Nephron progenitor cell (in vitro differentiated cells): Measurements from ENCODE around the gene UVRAG.
A peak's percentile ranks its signal among the peaks of the same experiment; 100 is the strongest.

Experiments used
- DNase-seq: peaks from one replicate; pipeline ENCODE4 v3.0.0; 2021
- H3K27ac Mint-ChIP-seq: 2 replicates; pipeline ENCODE4 v1.8.0; 2021; ENCODE audit warnings: mild to moderate bottlenecking, moderate library complexity, mixed read lengths
- H3K27me3 Mint-ChIP-seq: 2 replicates; pipeline ENCODE4 v1.8.0; 2021; ENCODE audit warnings: mild to moderate bottlenecking, low read depth, mixed read lengths; ENCODE audit not compliant: poor library complexity
- H3K36me3 Mint-ChIP-seq: 2 replicates; pipeline ENCODE4 v1.8.0; 2021; ENCODE audit warnings: low read depth, mixed read lengths
- H3K4me1 Mint-ChIP-seq: 2 replicates; pipeline ENCODE4 v1.8.0; 2021; ENCODE audit warnings: mixed read lengths
- H3K4me3 Mint-ChIP-seq: 2 replicates; pipeline ENCODE4 v1.8.0; 2021; ENCODE audit warnings: mild to moderate bottlenecking, moderate library complexity, mixed read lengths
- H3K9me3 Mint-ChIP-seq: 2 replicates; pipeline ENCODE4 v1.8.0; 2021; ENCODE audit warnings: mild to moderate bottlenecking, moderate library complexity, mixed read lengths
- CTCF ChIP-seq: fragments of 200-600 bp; sonication (generic); IDR thresholded peaks from 2 replicates; pipeline ENCODE4 v1.5.0; 2021; ENCODE audit warnings: antibody characterized with exemption

Gene UVRAG

DNA sequence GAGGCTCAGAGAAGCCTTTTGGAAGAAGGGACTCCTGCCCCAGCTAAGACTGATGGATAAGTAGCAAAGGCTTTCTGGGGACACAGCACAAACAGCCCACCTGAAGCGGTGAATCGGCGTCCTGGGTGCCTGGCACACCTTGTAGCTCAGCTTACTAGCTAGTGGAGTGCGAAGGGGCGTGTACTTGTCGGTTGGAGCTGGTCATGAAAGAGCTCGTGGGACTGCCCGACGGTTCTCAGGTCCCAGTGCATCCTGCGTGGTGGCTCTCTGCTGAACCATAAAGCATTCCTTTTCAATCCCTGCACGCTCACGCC lies 690 bp upstream of the UVRAG start:
- Mint-ChIP-seq H3K27me3 (no peaks in the 10 kb centered on the region), H3K27ac (peak overlapping the region; percentile 98), H3K9me3 (no peaks in the 10 kb centered on the region), H3K4me3 (peak overlapping the region; percentile 92), H3K4me1 (peaks cover 19% of the 10 kb centered on the region), H3K36me3 (no peaks in the 10 kb centered on the region)
- no peak for TF ChIP-seq CTCF
- DNase-seq: no peak

- H3K27ac Mint-ChIP-seq: no peak overlapping the region
- H3K4me3 Mint-ChIP-seq: peak overlapping the region; percentile 92
- DNase-seq: peak; percentile 52
- H3K4me1 Mint-ChIP-seq: peaks cover 19% of the 10 kb centered on the region
- H3K36me3 Mint-ChIP-seq: no peaks in the 10 kb centered on the region
- H3K9me3 Mint-ChIP-seq: no peaks in the 10 kb centered on the region
- TF ChIP-seq CTCF: no peak
- no peaks in the 10 kb centered on the region for H3K27me3 Mint-ChIP-seq
Observed at GRCh38 chr11:75815345-75816168, 547 bp downstream of the UVRAG start.

- peaks cover 7% of the 10 kb centered on the region for H3K36me3 Mint-ChIP-seq
- no peaks in the 10 kb centered on the region for H3K9me3 Mint-ChIP-seq
- no peak for DNase-seq
- no peak for TF ChIP-seq CTCF
- no peak overlapping the region for H3K4me3 Mint-ChIP-seq
- H3K4me1 Mint-ChIP-seq: peaks cover 22% of the 10 kb centered on the region
- no peaks in the 10 kb centered on the region for H3K27me3 Mint-ChIP-seq
- H3K27ac Mint-ChIP-seq: no peak overlapping the region
Observed at GRCh38 chr11:75816561-75817239, 1.7 kb downstream of the UVRAG start.

- Mint-ChIP-seq H3K27me3 (no peaks in the 10 kb centered on the region), H3K27ac (no peak overlapping the region), H3K4me1 (peaks cover 8% of the 10 kb centered on the region), H3K4me3 (no peak overlapping the region), H3K36me3 (peaks cover 16% of the 10 kb centered on the region), H3K9me3 (no peaks in the 10 kb centered on the region)
- no peak for DNase-seq
- TF ChIP-seq CTCF: no peak
Observed at GRCh38 chr11:75820645-75821044, 5.6 kb downstream of the UVRAG start.

GRCh38 chr11:75821202-75821601 lies 6.2 kb downstream of the UVRAG start:
- no peak for TF ChIP-seq CTCF
- Mint-ChIP-seq H3K36me3 (peaks cover 16% of the 10 kb centered on the region), H3K9me3 (no peaks in the 10 kb centered on the region), H3K27me3 (no peaks in the 10 kb centered on the region), H3K4me1 (peaks cover 13% of the 10 kb centered on the region), H3K4me3 (no peak overlapping the region), H3K27ac (no peak overlapping the region)
- no peak for DNase-seq

GRCh38 chr11:75822541-75822940 lies 7.5 kb downstream of the UVRAG start:
- no peaks in the 10 kb centered on the region for H3K27me3 Mint-ChIP-seq
- peaks cover 16% of the 10 kb centered on the region for H3K36me3 Mint-ChIP-seq
- H3K4me1 Mint-ChIP-seq: peaks cover 22% of the 10 kb centered on the region
- no peaks in the 10 kb centered on the region for H3K9me3 Mint-ChIP-seq
- DNase-seq: no peak
- H3K4me3 Mint-ChIP-seq: no peak overlapping the region
- TF ChIP-seq CTCF: no peak
- no peak overlapping the region for H3K27ac Mint-ChIP-seq
